GM04503 (cell line): ENCODE results near the gene HLA-A.
A peak's percentile ranks its signal among the peaks of the same experiment; 100 is the strongest.

ENCODE experiments used
- DNase-seq: peaks from one replicate; pipeline ENCODE4 v3.0.0-alpha.2; 2012; ENCODE audit warnings: low read depth

HLA-A gene

GRCh38 chr6:29989211-29989610 is 46.9 kb downstream of the HLA-A start:
- no peak for DNase-seq

GRCh38 chr6:29990931-29991330 is 48.6 kb downstream of the HLA-A start:
- no peak for DNase-seq

- peak; percentile 37 for DNase-seq
These were observed 50.5 kb downstream of the HLA-A start for GRCh38 chr6:29992807-29993206.

- no peak for DNase-seq
These were observed 52.5 kb downstream of the HLA-A start for GRCh38 chr6:29994826-29995225.

- no peak for DNase-seq
These were observed 53.0 kb downstream of the HLA-A start for GRCh38 chr6:29995340-29995777.
